Body of pancreas (tissue), 4 donors: ENCODE data around the gene COQ7. TPM values are rescaled to one million over a fixed set of nuclear protein-coding genes. Genes with fewer than 3 reads are reported as not detected.

Source experiments
- ATAC-seq: fragments of 150-250 bp; one replicate; pipeline ENCODE4 v1.9.1; 2016
- DNase-seq, 4 donors: peaks; one replicate each; pipeline ENCODE4 v3.0.0-alpha.2; 2019
- H3K27ac ChIP-seq, 4 donors: fragments of 200-600 bp; sonication (generic); 1 replicate in 3 of 4; 2 replicates in 1 of 4; pipeline versions ENCODE4 v1.5.1 to v1.6.1; 2016 to 2019; ENCODE audit warnings: mild to moderate bottlenecking in 1 of 4, mixed read lengths in 1 of 4, moderate library complexity in 1 of 4
- H3K27me3 ChIP-seq, 2 donors: fragments of 200-600 bp; sonication (generic); one replicate each; pipeline ENCODE4 v1.6.0; 2016; ENCODE audit warnings: mild to moderate bottlenecking in 1 of 2
- H3K36me3 ChIP-seq, 2 donors: fragments of 200-600 bp; sonication (generic); replicated peaks in 1 of 2; 2 replicates each; pipeline ENCODE4 v1.5.1; 2016; ENCODE audit warnings: low read depth in 2 of 2; ENCODE audit not compliant: insufficient read depth in 1 of 2
- H3K4me1 ChIP-seq: fragments of 200-600 bp; sonication (generic); one replicate; pipeline ENCODE4 v1.6.0; 2016
- H3K4me3 ChIP-seq, 2 donors: fragments of 200-600 bp; sonication (generic); 1 replicate in 1 of 2; 2 replicates in 1 of 2; pipeline ENCODE4 v1.5.1; 2016 to 2019
- H3K9me3 ChIP-seq, 3 donors: fragments of 200-600 bp; sonication (generic); 1 replicate in 2 of 3; 2 replicates in 1 of 3; pipeline ENCODE4 v1.5.1; 2016
- POLR2A ChIP-seq, 3 donors: fragments of 450-650 bp; IDR thresholded peaks; one replicate each; pipeline ENCODE4 v1.6.1; 2016; ENCODE audit warnings: antibody characterized with exemption in 3 of 3, mild to moderate bottlenecking in 2 of 3
- WGBS, 2 donors: methylation state at CpG; one replicate each; pipeline ENCODE4 v1.1.5; 2017; 5-methylcytosine and 5-hydroxymethylcytosine counted together
- intact Hi-C: fragments of 100-400 bp; cut with DNase I; formaldehyde crosslinking; loops from one replicate; pipeline ENCODE4 v1.15.1; 2023
- total RNA-seq, 2 donors: library from RNA; depleted of rRNA; stranded (reverse); fragments of >200 nt; gene quantifications; one replicate each; pipeline ENCODE4 v1.1.0, GENCODE V29; 2016
- TF ChIP-seq, protein P1 (sequence below), 7 experiments: fragments of 450-650 bp in 4 of 7; fragments of 200-600 bp in 3 of 7; sonication (generic) in 3 of 7; IDR thresholded peaks; one replicate each; pipeline ENCODE4 v1.5.1; 2016 to 2019; ENCODE audit warnings: antibody characterized with exemption in 7 of 7

COQ7 gene
- total RNA-seq, 2 donors from 2014 or later: 8.6 to 9.1 TPM

DNA sequence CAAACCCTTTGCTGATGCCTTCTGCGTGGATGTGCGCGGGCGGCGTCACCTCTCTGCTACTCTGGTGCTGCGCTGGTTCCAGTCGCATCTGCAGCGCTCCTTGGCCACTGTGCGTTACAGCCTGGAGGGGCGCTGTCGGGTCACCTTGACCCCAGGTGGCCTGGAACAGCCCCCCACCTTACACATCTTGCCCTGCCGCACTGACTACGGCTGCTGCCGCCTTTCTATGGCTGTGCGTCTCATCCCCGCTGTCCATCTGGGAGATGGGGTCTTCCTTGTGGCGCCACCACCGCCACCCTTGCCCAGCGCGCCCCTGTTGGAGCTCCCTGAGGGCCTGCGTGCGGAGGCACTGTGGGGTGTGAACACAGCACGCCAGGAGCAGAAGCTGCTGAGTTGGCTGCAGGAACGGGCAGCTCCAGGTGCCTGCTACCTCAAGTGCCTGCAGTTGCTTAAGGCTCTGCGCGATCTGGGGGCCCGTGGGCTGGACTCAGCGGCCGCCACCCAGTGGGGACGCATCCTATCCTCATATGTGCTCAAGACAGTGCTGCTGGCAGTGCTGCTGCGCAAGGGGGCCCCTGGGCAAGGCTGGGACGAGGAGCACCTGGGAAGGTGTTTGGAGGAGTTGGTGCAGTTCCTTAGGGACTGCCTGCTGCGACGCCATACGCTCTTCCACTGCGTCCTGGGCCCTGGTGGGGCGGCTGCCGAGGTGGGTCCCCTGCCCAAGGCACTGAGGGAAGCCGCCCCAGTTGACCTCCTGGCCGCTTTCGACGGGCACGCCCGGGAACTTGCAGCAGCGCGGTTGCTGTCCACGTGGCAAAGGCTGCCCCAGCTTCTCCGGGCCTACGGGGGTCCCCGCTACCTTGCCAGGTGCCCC, 48.0 kb downstream of the COQ7 start:
- DNase-seq: peak in 1 of 4 donors; percentile 17
- Histone ChIP-seq H3K4me1 (peaks cover 60% of the 10 kb centered on the region), H3K27ac (peak overlapping the region in 3 of 4 donors; percentile 88 to 90 (median 90)), H3K9me3 (no peaks in the 10 kb centered on the region), H3K36me3 (no peaks in the 10 kb centered on the region), H3K4me3 (no peak overlapping the region), H3K27me3 (no peaks in the 10 kb centered on the region)
- intact Hi-C loops: no loop called here
- WGBS, 2 donors: 55 to 93% methylated on average over 9 to 43 of the region's 50 CpGs
- no peak for TF ChIP-seq POLR2A (IDR thresholded peaks at IDR 0.05)
- TF ChIP-seq, protein P1, sequence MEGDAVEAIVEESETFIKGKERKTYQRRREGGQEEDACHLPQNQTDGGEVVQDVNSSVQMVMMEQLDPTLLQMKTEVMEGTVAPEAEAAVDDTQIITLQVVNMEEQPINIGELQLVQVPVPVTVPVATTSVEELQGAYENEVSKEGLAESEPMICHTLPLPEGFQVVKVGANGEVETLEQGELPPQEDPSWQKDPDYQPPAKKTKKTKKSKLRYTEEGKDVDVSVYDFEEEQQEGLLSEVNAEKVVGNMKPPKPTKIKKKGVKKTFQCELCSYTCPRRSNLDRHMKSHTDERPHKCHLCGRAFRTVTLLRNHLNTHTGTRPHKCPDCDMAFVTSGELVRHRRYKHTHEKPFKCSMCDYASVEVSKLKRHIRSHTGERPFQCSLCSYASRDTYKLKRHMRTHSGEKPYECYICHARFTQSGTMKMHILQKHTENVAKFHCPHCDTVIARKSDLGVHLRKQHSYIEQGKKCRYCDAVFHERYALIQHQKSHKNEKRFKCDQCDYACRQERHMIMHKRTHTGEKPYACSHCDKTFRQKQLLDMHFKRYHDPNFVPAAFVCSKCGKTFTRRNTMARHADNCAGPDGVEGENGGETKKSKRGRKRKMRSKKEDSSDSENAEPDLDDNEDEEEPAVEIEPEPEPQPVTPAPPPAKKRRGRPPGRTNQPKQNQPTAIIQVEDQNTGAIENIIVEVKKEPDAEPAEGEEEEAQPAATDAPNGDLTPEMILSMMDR (IDR thresholded peaks at IDR 0.05): no peak
- ATAC-seq: no peak

DNA sequence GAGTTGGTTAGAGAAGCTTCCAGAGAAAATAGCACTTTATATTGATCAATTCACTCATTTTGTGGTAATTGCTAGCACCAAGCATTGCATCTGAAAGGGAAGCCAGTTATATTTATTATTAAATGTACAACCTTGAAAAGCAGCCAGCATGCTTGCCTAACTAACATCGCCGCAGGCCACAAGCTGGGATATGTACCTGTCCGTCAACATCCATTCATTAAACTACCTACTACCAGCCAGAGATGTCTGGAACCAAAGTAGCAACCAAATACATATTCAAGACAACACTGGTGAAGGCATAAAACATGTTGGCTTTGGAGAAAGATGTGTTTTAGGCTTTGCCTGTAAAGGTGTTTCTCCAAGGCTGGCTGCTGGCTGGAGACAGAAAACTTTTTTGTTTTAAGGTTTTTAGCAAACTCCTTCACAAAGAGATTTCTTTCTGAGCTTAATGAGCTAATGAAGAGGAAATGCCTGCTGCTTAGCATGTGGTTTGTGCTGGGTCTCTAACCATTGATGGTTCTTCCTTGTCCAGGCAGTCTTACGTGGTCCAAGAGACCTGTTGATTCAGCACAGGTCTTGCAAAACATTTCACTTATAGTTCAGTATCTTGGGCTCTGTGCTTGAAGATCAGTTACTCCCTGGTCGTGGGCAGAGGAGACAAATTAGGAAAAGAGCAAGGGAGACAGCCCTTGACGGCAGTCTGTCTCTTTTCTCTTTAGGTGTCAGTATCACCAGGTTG, 49.5 kb downstream of the COQ7 start:
- peak overlapping the region in 1 of 4 donors; percentile 88 for H3K27ac ChIP-seq
- DNase-seq: no peak
- H3K9me3 ChIP-seq: no peaks in the 10 kb centered on the region
- intact Hi-C loops: no loop called here
- peaks cover 59% of the 10 kb centered on the region for H3K4me1 ChIP-seq
- 37 to 41% methylated on average over 6 of the region's 6 CpGs for WGBS, 2 donors
- H3K27me3 ChIP-seq: no peaks in the 10 kb centered on the region
- TF ChIP-seq, protein P1 (IDR thresholded peaks at IDR 0.05): no peak
- TF ChIP-seq POLR2A (IDR thresholded peaks at IDR 0.05): no peak
- no peak for ATAC-seq
- H3K4me3 ChIP-seq: no peak overlapping the region
- no peaks in the 10 kb centered on the region for H3K36me3 ChIP-seq

DNA sequence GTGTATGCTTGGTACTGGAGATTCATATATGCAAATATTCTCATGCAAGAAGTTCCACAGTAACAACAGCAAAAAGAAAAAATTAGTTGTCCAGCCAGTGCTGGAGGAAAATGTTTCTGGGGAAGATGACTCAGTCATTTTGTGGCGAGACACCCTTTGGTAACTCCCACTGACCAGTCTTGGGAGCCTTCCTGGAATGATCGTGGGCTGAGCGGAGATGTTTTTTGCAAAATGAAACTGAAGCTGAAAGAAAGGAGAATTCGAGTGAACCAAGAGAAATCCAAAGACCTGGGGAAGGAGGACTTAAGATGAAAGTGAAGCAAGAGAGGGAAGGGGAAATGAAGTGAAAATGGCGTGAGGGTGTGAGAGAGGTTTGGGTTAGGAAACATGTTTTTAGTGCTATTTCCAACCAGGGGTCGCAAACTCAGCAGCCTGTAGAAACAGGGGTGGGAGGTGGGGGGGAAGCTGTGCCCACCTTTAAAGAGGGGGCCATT, 51.6 kb downstream of the COQ7 start:
- no peaks in the 10 kb centered on the region for H3K9me3 ChIP-seq
- H3K4me1 ChIP-seq: peaks cover 62% of the 10 kb centered on the region
- no peaks in the 10 kb centered on the region for H3K27me3 ChIP-seq
- no peak for ATAC-seq
- H3K4me3 ChIP-seq: no peak overlapping the region
- intact Hi-C loops: no loop called here
- no peaks in the 10 kb centered on the region for H3K36me3 ChIP-seq
- peak overlapping the region in 2 of 4 donors; percentile 39 to 73 for H3K27ac ChIP-seq
- WGBS, 2 donors: 72 to 74% methylated on average over 6 of the region's 6 CpGs
- DNase-seq: peak in 2 of 4 donors; percentile 26 to 60
- TF ChIP-seq POLR2A (IDR thresholded peaks at IDR 0.05): no peak
- TF ChIP-seq, protein P1 (IDR thresholded peaks at IDR 0.05): no peak

DNA sequence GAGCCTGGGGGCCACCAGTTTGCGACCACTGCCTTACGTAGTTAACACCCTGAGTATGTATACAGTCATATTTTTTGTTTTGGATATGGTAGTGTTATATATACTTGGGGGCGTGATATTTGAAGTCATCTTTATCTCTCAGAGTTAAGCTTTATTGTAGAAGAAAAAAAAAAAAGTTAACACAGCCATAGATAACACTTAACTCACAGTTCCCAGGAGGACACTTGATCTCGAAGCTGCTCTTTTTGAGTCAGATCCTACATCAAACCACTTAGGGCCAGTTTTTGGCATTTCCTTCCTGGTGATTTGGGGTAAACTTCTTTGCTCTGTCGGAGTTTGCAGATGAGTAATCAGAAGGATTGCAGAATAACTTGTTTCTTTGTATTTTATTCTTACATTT, 52.1 kb downstream of the COQ7 start:
- intact Hi-C loops: no loop called here
- H3K4me3 ChIP-seq: no peak overlapping the region
- 60 to 67% methylated on average over 5 of the region's 5 CpGs for WGBS, 2 donors
- H3K27ac ChIP-seq: peak overlapping the region in 1 of 4 donors; percentile 73
- no peak for TF ChIP-seq POLR2A (IDR thresholded peaks at IDR 0.05)
- TF ChIP-seq, protein P1 (IDR thresholded peaks at IDR 0.05): no peak
- H3K27me3 ChIP-seq: no peaks in the 10 kb centered on the region
- no peaks in the 10 kb centered on the region for H3K9me3 ChIP-seq
- ATAC-seq: no peak
- no peak for DNase-seq
- no peaks in the 10 kb centered on the region for H3K36me3 ChIP-seq
- peaks cover 62% of the 10 kb centered on the region for H3K4me1 ChIP-seq
